Activated CD4-positive, CD25-positive, alpha-beta regulatory T cell treated with anti-CD3 and anti-CD28 coated beads, Interleukin-2, amount 50 U/mL, for 24 hours (primary cell): Measurements from ENCODE around the gene FRAS1.
"Not testable (repeated sequence)": the region's sequence is repeated elsewhere in the genome, so short reads cannot be mapped to it uniquely, and the experiment has no call there.

ENCODE experiments used
- ATAC-seq, 2 donors: fragments of 150-1000 bp; cut with Tn5 transposase; one replicate each; pipeline ENCODE4 v1.10.0; 2021; ENCODE audit warnings: mild to moderate bottlenecking in 1 of 2, moderate library complexity in 1 of 2

The FRAS1 gene

GRCh38 chr4:78057135-78057599 lies at the start of gene FRAS1:
Gene FRAS1, plus strand, starts transcription at chr4:78057323. Its CDS starts 687 bp downstream, at chr4:78058010.
- peak; percentile 25 to 37 for ATAC-seq

GRCh38 chr4:78011003-78011402 lies 46.1 kb upstream of the FRAS1 start:
- not testable (repeated sequence) for ATAC-seq

- no peak for ATAC-seq
Observed at GRCh38 chr4:78014889-78015886, 41.9 kb upstream of the FRAS1 start.

GRCh38 chr4:78018271-78019049 lies 38.7 kb upstream of the FRAS1 start:
- no peak for ATAC-seq

- ATAC-seq, result no peak
Observed at GRCh38 chr4:78019414-78019813, 37.7 kb upstream of the FRAS1 start.

- ATAC-seq, result no peak
Observed at GRCh38 chr4:78020677-78021076, 36.4 kb upstream of the FRAS1 start.

- no peak for ATAC-seq
Observed at GRCh38 chr4:78022517-78022916, 34.6 kb upstream of the FRAS1 start.

- no peak for ATAC-seq
Observed at GRCh38 chr4:78024085-78024484, 33.0 kb upstream of the FRAS1 start.

GRCh38 chr4:78024576-78025091 lies 32.5 kb upstream of the FRAS1 start:
- no peak for ATAC-seq

GRCh38 chr4:78031417-78031950 lies 25.6 kb upstream of the FRAS1 start:
- ATAC-seq, result no peak

- ATAC-seq, result no peak
Observed at GRCh38 chr4:78032446-78032845, 24.7 kb upstream of the FRAS1 start.

GRCh38 chr4:78032929-78033328 lies 24.2 kb upstream of the FRAS1 start:
- no peak for ATAC-seq

- ATAC-seq, result no peak
Observed at GRCh38 chr4:78033861-78034260, 23.3 kb upstream of the FRAS1 start.

GRCh38 chr4:78038704-78039103 lies 18.4 kb upstream of the FRAS1 start:
- no peak for ATAC-seq

GRCh38 chr4:78039678-78040077 lies 17.4 kb upstream of the FRAS1 start:
- ATAC-seq, result no peak

GRCh38 chr4:78040431-78040830 lies 16.7 kb upstream of the FRAS1 start:
- ATAC-seq, result no peak

- no peak for ATAC-seq
Observed at GRCh38 chr4:78047366-78047765, 9.8 kb upstream of the FRAS1 start.

GRCh38 chr4:78056265-78057129 lies 626 bp upstream of the FRAS1 start:
- ATAC-seq, result no peak

- ATAC-seq, result peak in 1 of 2 donors; percentile 10
Observed at GRCh38 chr4:78057600-78058550, 752 bp downstream of the FRAS1 start.
